HepG2 (cell line): ENCODE results near the gene HLA-G.

Experiments used
- CHD2 ChIP-seq: IDR thresholded peaks from 2 replicates; pipeline ENCODE4 v1.6.1; 2011; ENCODE audit warnings: low read depth, low read length, improper control_type of control experiment
- POLR2A ChIP-seq, 2 experiments: IDR thresholded peaks; 2 replicates each; pipeline ENCODE4 v1.6.1; 2011; ENCODE audit warnings: low read depth in 2 of 2, low read length in 2 of 2, mild to moderate bottlenecking in 1 of 2, moderate library complexity in 1 of 2; ENCODE audit not compliant: insufficient read depth in 1 of 2
- TAF15 ChIP-seq: fragments of 200-400 bp; formaldehyde crosslinking; IDR thresholded peaks from one replicate; pipeline ENCODE4 v1.6.1; 2018; ENCODE audit warnings: mild to moderate bottlenecking, low read depth, low read length; ENCODE audit not compliant: poor library complexity, severe bottlenecking
- YY1 ChIP-seq: IDR thresholded peaks from 2 replicates; pipeline ENCODE4 v1.6.1; 2011; ENCODE audit warnings: low read length, low read depth, moderate library complexity, mild to moderate bottlenecking; ENCODE audit not compliant: insufficient read depth, insufficient replicate concordance
- ZNF563 ChIP-seq: sonication (generic); formaldehyde crosslinking; IDR thresholded peaks from 2 replicates; pipeline ENCODE4 v1.8.0; 2022; ENCODE audit warnings: mild to moderate bottlenecking, moderate library complexity, missing genetic modification reagents
- TF ChIP-seq, protein P1 (sequence below): sonication (generic); formaldehyde crosslinking; IDR thresholded peaks from 2 replicates; pipeline ENCODE4 v1.4.0; 2020; ENCODE audit warnings: missing genetic modification reagents
- TF ChIP-seq, protein P2 (sequence below): sonication (generic); formaldehyde crosslinking; IDR thresholded peaks from 2 replicates; pipeline ENCODE4 v1.5.0; 2020; ENCODE audit warnings: mild to moderate bottlenecking, missing genetic modification reagents, moderate library complexity
- TF ChIP-seq, protein P3 (sequence below): sonication (generic); formaldehyde crosslinking; conservative IDR thresholded peaks from 2 replicates; pipeline ENCODE4 v1.4.0; 2020; ENCODE audit warnings: missing genetic modification reagents

DNA sequence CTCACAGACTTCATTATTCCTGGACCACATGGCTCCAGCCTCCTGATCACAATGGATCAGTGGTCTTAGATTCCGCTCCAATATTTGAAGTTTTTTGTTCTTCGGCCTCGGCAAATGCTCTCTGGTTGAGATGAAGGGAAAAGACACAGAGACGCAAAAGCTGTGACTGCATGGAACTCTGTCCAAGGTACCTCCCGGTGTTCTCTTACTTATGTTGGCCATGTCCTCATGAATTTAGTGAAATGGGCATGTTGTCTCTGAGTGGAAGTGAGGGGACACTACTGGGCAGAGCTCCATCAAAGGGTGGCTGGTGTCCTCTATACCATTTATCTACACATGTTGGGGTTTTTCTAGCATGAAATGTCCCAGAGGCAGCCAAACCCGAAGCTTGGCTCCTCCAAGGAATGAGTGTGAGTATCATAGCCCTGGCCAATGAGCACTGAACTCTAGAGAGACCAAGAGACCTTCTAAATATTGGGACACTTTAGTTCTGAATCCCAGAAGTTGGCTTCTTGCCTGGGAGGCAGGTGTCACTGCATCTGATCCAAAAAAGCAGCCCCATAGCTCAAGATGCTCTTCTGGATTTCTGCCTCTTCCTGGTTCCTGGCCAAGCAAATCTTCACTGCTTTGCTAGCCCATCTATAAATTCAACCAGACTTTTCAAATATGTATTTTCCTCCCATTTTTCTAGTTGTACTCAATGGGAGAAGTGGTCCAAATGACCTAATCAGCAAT lies 34.1 kb downstream of the HLA-G start:
- TF ChIP-seq POLR2A (IDR thresholded peaks at IDR 0.05; ENCODE audit: insufficient read depth in 1 of 2, low read depth in 2 of 2, low read length in 2 of 2) (no peak), YY1 (no peak), TAF15 (no peak), CHD2 (no peak), ZNF563 (CRISPR knock-in tag) (no peak)
- TF ChIP-seq, protein P1, sequence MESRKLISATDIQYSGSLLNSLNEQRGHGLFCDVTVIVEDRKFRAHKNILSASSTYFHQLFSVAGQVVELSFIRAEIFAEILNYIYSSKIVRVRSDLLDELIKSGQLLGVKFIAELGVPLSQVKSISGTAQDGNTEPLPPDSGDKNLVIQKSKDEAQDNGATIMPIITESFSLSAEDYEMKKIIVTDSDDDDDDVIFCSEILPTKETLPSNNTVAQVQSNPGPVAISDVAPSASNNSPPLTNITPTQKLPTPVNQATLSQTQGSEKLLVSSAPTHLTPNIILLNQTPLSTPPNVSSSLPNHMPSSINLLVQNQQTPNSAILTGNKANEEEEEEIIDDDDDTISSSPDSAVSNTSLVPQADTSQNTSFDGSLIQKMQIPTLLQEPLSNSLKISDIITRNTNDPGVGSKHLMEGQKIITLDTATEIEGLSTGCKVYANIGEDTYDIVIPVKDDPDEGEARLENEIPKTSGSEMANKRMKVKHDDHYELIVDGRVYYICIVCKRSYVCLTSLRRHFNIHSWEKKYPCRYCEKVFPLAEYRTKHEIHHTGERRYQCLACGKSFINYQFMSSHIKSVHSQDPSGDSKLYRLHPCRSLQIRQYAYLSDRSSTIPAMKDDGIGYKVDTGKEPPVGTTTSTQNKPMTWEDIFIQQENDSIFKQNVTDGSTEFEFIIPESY (CRISPR knock-in tag), result no peak
- TF ChIP-seq, protein P2, sequence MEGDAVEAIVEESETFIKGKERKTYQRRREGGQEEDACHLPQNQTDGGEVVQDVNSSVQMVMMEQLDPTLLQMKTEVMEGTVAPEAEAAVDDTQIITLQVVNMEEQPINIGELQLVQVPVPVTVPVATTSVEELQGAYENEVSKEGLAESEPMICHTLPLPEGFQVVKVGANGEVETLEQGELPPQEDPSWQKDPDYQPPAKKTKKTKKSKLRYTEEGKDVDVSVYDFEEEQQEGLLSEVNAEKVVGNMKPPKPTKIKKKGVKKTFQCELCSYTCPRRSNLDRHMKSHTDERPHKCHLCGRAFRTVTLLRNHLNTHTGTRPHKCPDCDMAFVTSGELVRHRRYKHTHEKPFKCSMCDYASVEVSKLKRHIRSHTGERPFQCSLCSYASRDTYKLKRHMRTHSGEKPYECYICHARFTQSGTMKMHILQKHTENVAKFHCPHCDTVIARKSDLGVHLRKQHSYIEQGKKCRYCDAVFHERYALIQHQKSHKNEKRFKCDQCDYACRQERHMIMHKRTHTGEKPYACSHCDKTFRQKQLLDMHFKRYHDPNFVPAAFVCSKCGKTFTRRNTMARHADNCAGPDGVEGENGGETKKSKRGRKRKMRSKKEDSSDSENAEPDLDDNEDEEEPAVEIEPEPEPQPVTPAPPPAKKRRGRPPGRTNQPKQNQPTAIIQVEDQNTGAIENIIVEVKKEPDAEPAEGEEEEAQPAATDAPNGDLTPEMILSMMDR (CRISPR knock-in tag), result no peak
- TF ChIP-seq, protein P3, sequence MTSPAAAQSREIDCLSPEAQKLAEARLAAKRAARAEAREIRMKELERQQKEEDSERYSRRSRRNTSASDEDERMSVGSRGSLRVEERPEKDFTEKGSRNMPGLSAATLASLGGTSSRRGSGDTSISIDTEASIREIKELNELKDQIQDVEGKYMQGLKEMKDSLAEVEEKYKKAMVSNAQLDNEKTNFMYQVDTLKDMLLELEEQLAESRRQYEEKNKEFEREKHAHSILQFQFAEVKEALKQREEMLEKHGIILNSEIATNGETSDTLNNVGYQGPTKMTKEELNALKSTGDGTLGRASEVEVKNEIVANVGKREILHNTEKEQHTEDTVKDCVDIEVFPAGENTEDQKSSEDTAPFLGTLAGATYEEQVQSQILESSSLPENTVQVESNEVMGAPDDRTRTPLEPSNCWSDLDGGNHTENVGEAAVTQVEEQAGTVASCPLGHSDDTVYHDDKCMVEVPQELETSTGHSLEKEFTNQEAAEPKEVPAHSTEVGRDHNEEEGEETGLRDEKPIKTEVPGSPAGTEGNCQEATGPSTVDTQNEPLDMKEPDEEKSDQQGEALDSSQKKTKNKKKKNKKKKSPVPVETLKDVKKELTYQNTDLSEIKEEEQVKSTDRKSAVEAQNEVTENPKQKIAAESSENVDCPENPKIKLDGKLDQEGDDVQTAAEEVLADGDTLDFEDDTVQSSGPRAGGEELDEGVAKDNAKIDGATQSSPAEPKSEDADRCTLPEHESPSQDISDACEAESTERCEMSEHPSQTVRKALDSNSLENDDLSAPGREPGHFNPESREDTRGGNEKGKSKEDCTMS (CRISPR knock-in tag), result no peak
